ENCODE results near the gene MAGI2.

The MAGI2 gene

GRCh38 chr7:78691584-78691983, 761.9 kb downstream of the MAGI2 start:
- no peak for DNase-seq

- no peak for DNase-seq
Observed at GRCh38 chr7:78690174-78690573, 763.3 kb downstream of the MAGI2 start.

- DNase-seq = no peak
Observed at GRCh38 chr7:78688376-78688775, 765.1 kb downstream of the MAGI2 start.

- DNase-seq = no peak
Observed at GRCh38 chr7:78686189-78686588, 767.3 kb downstream of the MAGI2 start.

GRCh38 chr7:78684201-78684600, 769.3 kb downstream of the MAGI2 start:
- no peak for DNase-seq

GRCh38 chr7:78683566-78683965, 769.9 kb downstream of the MAGI2 start:
- DNase-seq = no peak

DNA sequence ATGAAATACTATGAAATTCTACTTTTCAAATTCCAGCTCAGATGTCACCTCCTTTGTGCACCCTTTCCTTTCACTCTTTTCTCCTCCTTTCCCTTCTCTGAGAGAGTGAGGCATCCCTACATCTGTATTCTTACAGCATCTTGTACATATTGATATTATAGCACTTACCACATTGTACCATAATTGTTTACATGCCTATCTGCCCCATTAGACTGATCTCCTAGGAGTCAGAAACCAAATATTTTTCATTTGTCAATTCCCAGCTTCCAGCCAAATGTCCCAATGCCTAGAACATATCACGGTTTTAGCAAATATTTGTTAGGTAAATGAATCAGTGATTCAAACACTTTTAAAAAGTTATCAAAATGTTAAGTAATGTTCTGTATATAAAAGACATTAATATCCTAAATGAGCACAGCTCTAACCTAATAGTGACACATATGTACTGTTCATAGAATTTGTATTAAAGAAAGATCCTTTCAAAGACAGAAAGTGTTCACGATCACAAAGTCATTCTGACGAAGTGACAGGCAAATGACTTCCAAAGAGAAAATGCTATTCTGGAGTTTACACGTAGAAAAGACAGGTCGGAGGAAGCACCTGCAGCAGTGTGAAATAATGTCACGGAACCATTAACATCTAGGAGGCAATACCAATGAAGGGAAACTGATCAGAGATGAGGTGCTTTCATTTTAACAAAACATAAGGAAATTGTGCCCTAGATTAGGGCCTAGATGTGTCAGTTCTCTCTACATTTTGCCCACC, 774.2 kb downstream of the MAGI2 start:
- no peak for DNase-seq

DNA sequence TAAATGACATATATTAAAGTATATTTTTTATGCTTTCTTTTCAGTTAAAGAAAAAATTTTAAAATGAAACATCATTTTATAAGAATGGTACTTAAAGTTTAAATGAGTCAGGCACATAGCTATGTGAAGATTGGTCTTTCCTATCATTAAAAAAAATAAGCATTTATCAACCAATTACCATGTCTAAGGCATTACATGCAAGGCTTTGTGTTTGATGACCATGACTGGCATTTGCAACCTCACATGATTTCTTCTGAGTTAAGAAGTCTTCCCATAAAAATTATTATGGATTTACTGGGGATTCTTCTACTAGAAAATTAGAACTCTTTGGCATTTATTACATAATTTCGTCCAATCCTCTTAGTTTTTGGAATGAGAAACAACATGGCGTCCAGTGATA, 776.1 kb downstream of the MAGI2 start:
- no peak for DNase-seq

DNA sequence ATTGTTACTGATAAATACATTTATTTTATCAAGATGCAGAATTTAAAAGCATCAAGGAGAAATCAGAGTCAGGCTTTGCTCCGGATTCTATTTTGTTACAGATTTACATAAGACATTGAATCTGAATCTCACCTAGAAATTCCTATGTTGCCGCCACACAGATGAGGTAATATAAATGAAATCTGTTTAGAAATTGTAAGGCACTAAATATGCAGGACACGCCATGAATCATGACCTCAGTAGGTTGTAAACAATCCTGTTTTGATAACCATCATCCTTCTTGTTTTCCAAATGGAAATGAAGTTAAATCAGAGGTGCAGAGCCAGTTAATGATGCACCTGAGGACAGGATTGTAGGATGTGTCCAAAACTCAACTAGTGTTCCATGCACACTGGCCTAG, 778.0 kb downstream of the MAGI2 start:
- no peak for DNase-seq

DNA sequence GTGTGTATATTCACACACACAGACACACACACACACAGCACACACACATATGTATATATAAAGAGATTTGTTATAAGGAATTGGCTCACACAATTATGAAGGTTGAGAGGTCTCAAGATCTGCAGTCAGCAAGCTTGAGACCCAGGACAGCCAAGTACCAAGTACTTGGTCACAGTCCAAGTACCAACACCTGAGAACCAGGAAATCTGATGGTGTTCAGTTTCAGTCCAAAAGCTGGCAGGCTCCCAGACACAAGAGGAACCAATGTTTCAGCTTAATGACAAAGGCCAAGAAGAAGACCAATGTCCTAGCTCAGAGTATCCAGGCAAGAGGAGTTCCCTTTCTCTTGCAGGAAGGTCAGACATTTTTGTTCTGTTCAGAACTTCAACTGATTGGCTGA, 780.2 kb downstream of the MAGI2 start:
- DNase-seq = no peak

GRCh38 chr7:78662939-78663338, 790.5 kb downstream of the MAGI2 start:
- no peak for DNase-seq

DNA sequence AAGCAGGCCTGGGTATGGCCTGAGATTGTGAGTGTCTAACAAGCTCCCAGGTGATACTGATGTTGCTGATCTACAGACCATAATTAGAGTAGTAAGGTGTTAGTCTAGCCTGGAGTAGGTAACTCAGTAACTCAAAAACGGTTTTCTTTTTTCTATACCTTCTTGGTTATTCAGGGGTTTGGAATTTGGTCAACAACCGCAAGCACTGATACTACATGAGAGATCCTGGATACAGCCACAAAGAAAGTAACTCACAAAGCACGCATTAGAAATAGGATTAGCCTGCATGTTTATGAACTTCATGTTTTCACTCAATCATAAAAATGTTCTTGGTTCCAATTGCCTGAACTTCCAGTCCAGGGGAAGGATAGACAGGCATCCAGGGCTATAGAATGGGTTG, 803.5 kb downstream of the MAGI2 start:
- no peak for DNase-seq

DNA sequence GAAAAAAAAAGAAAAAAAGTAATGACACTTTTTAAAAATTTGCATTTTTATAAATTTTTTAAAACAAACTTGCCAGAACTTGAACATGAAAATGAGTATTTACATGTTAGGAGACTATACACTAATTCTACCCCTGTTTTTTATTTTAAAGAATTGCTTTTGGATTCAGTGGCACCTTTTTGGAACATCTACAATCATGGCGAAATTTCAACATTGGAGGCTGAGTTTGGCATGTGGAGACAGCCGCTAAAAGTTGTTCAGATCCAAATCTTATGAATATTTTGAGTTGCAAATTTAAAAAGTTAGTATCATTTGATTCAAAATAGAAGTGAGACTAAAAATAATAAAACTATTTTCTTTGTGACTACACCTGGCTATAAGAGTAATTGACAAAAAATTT, 804.2 kb downstream of the MAGI2 start:
- DNase-seq = no peak

DNA sequence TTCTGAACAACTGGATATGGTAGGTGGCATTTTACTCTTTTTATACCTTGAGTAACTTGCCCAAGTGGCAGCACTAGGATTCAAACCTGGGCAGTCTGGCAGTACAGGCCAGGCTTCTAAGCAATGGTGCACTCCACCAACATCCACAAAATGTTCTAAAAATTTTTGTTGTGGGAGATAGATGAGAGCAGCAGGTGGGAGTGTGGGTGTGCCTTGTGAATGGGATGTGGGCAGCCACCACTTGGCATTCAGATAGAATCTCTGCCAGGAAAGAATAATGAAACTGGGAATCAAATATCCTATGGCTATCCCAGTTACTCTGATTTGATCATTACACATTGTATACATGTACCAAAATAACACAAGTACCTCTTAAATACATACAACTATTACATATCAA, 810.7 kb downstream of the MAGI2 start:
- no peak for DNase-seq

DNA sequence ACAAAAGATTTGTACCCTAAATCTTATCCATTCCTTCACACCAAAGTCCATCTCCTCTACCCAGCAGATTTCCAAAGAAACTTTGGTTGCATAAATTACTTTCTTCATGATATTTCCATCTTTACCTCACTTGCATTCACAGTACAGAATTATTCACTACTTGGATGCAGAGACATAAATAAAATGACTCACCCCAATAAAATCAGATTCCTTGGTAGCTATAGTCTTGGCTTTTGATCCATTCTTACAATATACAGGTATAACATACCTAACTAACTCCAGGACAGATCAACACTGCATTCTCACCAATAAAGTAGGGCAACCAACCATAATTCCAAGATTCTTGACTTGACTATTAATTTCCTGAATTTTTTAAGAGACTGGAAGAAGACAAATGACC, 815.1 kb downstream of the MAGI2 start:
- no peak for DNase-seq

- no peak for DNase-seq
Observed at GRCh38 chr7:78636727-78637126, 816.7 kb downstream of the MAGI2 start.

DNA sequence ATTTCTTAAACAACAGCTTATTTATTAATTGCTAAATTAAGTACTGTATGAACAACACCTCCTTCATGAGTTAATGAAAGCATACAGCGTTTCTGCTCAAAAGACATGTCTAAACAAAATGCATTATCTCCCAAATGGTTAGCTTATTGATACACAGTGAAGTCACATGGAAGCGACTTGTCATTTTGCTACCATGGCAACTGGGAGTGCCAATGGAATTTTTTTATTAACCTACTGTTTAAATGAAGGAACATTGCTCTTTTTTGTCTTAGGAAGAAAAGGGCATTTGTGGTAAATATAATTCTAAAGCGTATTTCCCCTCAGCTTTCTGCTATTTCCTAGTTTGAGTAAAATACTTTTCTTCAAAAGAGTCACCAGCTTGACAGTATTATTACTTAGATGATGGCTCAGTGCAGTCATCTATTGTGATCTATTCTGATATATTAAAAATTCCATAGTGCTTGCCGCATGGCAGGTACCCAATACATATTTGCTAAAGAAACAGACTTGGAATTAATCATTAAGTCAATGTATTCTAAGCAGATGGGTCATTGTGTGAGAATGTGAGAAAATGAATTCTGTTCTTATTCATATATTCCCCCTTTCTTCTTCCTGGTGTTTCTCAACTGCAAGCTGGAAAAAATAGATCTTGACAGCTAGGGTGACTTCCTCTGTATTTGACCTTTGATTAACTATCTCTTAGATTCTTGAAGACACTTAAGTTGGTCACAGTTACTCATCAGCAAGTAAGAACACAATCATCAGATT, 818.3 kb downstream of the MAGI2 start:
- DNase-seq = no peak

DNA sequence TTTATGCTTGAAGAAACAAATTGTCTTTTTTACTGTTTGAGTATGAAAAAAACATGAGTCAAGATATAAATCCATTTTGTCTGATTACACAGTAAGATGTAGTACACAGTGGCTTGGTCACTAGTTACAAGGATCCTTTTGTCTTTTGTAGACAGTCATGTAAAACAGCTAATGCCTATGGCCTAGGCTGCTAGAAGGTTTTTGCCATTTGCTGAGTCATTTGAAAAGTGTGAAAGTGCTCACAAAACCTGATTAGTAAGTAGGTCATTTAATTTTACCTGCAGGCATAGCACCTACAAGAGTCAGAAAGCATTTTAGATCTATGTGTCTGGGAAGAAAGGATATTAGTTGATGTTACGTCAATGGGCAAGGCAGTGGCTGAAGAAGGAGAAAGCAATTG, 819.4 kb downstream of the MAGI2 start:
- no peak for DNase-seq

DNA sequence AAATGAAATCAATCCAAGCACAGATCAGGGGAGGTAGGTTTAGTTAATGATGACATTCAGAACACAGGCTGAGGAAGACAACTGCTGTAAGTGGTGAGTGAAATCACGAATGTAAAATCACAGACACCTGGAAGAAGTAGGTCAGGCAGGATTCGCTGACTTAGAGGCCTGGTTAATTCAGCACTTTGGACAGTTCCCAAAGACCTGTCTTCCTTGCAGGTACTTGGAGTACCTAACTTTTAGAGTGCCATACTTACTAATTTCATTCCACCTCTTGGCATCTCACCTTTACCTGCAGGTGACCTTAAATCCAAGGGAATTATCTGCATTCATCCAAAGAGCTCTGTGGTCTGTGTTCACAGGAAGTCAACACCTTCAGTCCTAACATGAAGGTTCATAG, 832.5 kb downstream of the MAGI2 start:
- no peak for DNase-seq

DNA sequence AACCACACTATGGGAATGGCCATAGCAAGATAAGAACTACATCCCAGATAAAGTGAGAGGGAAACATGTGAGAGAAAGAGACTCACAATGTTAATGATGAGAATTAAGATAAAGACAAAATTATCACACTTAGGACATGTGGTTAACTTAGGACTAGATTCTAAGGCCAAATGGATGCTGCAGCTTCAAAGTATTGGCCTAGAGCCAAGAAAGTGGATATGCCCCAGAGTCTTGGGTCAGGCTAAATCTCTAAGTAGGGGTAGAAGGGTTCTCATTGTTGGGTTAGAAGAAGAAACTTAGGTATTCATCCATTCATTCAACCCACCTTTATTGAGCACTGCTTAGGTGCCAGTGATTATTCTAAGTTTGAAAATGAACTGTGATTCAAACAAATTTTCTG, 836.9 kb downstream of the MAGI2 start:
- DNase-seq = no peak

- DNase-seq = no peak
Observed at GRCh38 chr7:78609281-78609680, 844.2 kb downstream of the MAGI2 start.

- no peak for DNase-seq
Observed at GRCh38 chr7:78607099-78607498, 846.4 kb downstream of the MAGI2 start.

- no peak for DNase-seq
Observed at GRCh38 chr7:78605119-78605518, 848.3 kb downstream of the MAGI2 start.

GRCh38 chr7:78601728-78602127, 851.7 kb downstream of the MAGI2 start:
- no peak for DNase-seq

DNA sequence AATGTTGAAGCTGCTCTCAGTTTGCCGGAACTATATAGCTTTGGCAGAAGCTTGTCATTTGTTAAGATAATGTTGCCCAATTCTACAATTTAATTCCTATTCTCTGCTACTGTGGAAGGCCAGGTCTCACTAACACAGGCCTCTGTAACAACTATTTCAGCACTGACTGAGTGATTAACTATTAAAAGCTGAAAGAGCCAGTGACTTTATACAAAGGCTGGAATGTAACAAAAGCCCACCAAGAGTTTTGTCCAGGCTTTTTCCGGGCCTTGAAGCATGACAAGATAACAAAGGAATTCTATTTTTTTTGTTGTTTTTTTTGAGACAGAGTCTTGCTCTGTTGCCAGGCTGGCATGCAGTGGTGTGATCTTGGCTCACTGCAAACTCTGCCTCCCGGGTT, 859.3 kb downstream of the MAGI2 start:
- no peak for DNase-seq

All from activated T-cell treated with anti-CD3 and anti-CD28 coated beads, Interleukin-2, amount 50 U/mL, for 1 hour (primary cell).